GM18505 (cell line): ENCODE measurements around the gene SLC25A26.

Source experiments
- ATAC-seq: cut with Tn5 transposase; IDR thresholded peaks from one replicate; pipeline ENCODE4 v1.9.1; 2021; ENCODE audit not compliant: unreplicated experiment
- POLR2A ChIP-seq: IDR thresholded peaks from 4 replicates; pipeline ENCODE4 v1.6.1; 2011; ENCODE audit warnings: borderline replicate concordance; ENCODE audit not compliant: insufficient read depth, insufficient read length; ENCODE audit errors: extremely low read depth

Gene SLC25A26

GRCh38 chr3:66363148-66363547 lies 142.3 kb downstream of the SLC25A26 start:
- ATAC-seq: no peak
- no peak for TF ChIP-seq POLR2A

GRCh38 chr3:66365080-66365479 lies 144.3 kb downstream of the SLC25A26 start:
- ATAC-seq: no peak
- no peak for TF ChIP-seq POLR2A

GRCh38 chr3:66366747-66367146 lies 145.9 kb downstream of the SLC25A26 start:
- ATAC-seq: no peak
- no peak for TF ChIP-seq POLR2A

GRCh38 chr3:66367979-66368378 lies 147.2 kb downstream of the SLC25A26 start:
- TF ChIP-seq POLR2A: no peak
- no peak for ATAC-seq

- ATAC-seq: no peak
These were observed 149.4 kb downstream of the SLC25A26 start for GRCh38 chr3:66370179-66370578.

GRCh38 chr3:66371432-66371831 lies 150.6 kb downstream of the SLC25A26 start:
- no peak for ATAC-seq

More at GRCh38 chr3:66370179-66370578, 149.4 kb downstream of the SLC25A26 start:
- TF ChIP-seq POLR2A: no peak

GRCh38 chr3:66372681-66373350 lies 152.0 kb downstream of the SLC25A26 start:
- TF ChIP-seq POLR2A: no peak
- no peak for ATAC-seq

More at GRCh38 chr3:66371432-66371831, 150.6 kb downstream of the SLC25A26 start:
- TF ChIP-seq POLR2A: no peak

GRCh38 chr3:66376568-66376967 lies 155.8 kb downstream of the SLC25A26 start:
- ATAC-seq: no peak
- TF ChIP-seq POLR2A: no peak

GRCh38 chr3:66377800-66378199 lies 157.0 kb downstream of the SLC25A26 start:
- TF ChIP-seq POLR2A: no peak
- no peak for ATAC-seq

GRCh38 chr3:66378256-66378655 lies 157.5 kb downstream of the SLC25A26 start:
- no peak for ATAC-seq
- no peak for TF ChIP-seq POLR2A

- no peak for TF ChIP-seq POLR2A
- ATAC-seq: no peak
These were observed 158.8 kb downstream of the SLC25A26 start for GRCh38 chr3:66379565-66379964.

- no peak for TF ChIP-seq POLR2A
- ATAC-seq: no peak
These were observed 159.6 kb downstream of the SLC25A26 start for GRCh38 chr3:66380200-66380932.

- no peak for ATAC-seq
- TF ChIP-seq POLR2A: no peak
These were observed 160.8 kb downstream of the SLC25A26 start for GRCh38 chr3:66381626-66382025.

- no peak for TF ChIP-seq POLR2A
- no peak for ATAC-seq
These were observed 161.3 kb downstream of the SLC25A26 start for GRCh38 chr3:66382142-66382541.

- ATAC-seq: no peak
These were observed 162.2 kb downstream of the SLC25A26 start for GRCh38 chr3:66383023-66383422.

More at GRCh38 chr3:66383023-66383422, 162.2 kb downstream of the SLC25A26 start:
- TF ChIP-seq POLR2A: no peak
